ENCODE results near the gene IPO4.
A peak's percentile ranks its signal among the peaks of the same experiment; 100 is the strongest.

GRCh38 chr14:24171422-24172260, 17.0 kb downstream of the IPO4 start, which contains the start of gene REC8:
- TF ChIP-seq TAF1 (IDR thresholded peaks at IDR 0.05; ENCODE audit: borderline replicate concordance, low read depth, low read length): no peak
- peak; percentile 81; the same call in 1 of the 2 replicates for TF ChIP-seq POLR2AphosphoS5 (IDR thresholded peaks at IDR 0.05; ENCODE audit: low read depth, low read length)

Data from GM12892 (cell line).